ENCODE data around the gene C1orf35.

The C1orf35 gene

GRCh38 chr1:228145463-228146416, 42.6 kb upstream of the C1orf35 start:
- peaks cover 43% of the 10 kb centered on the region for H3K4me1 Mint-ChIP-seq
- no peak overlapping the region for H3K27ac Mint-ChIP-seq
- H3K9me3 Mint-ChIP-seq = no peaks in the 10 kb centered on the region
- H3K4me3 Mint-ChIP-seq = no peak overlapping the region
- ATAC-seq = no peak
- no peaks in the 10 kb centered on the region for H3K27me3 Mint-ChIP-seq
- peaks cover 10% of the 10 kb centered on the region for H3K36me3 Mint-ChIP-seq

- Mint-ChIP-seq H3K9me3 (no peaks in the 10 kb centered on the region), H3K27me3 (no peaks in the 10 kb centered on the region), H3K4me3 (peak overlapping the region; percentile 26), H3K4me1 (peaks cover 43% of the 10 kb centered on the region), H3K36me3 (peaks cover 10% of the 10 kb centered on the region), H3K27ac (no peak overlapping the region)
- no peak for ATAC-seq
Measured at GRCh38 chr1:228144993-228145343, 41.8 kb upstream of the C1orf35 start.

- Mint-ChIP-seq H3K4me1 (peaks cover 43% of the 10 kb centered on the region), H3K9me3 (no peaks in the 10 kb centered on the region), H3K27ac (no peak overlapping the region), H3K27me3 (no peaks in the 10 kb centered on the region), H3K4me3 (peak overlapping the region; percentile 26), H3K36me3 (peaks cover 10% of the 10 kb centered on the region)
- ATAC-seq = no peak
Measured at GRCh38 chr1:228144193-228144992, 41.3 kb upstream of the C1orf35 start.

GRCh38 chr1:228143480-228144192, 40.5 kb upstream of the C1orf35 start:
- Mint-ChIP-seq H3K4me3 (no peak overlapping the region), H3K27ac (peak overlapping the region; percentile 17), H3K9me3 (no peaks in the 10 kb centered on the region), H3K36me3 (peaks cover 10% of the 10 kb centered on the region), H3K27me3 (no peaks in the 10 kb centered on the region), H3K4me1 (peaks cover 47% of the 10 kb centered on the region)
- no peak for ATAC-seq

- Mint-ChIP-seq H3K27ac (peak overlapping the region; percentile 17), H3K4me1 (peaks cover 55% of the 10 kb centered on the region)
Measured at GRCh38 chr1:228142701-228143136, 39.6 kb upstream of the C1orf35 start.

GRCh38 chr1:228142155-228142691, 39.1 kb upstream of the C1orf35 start:
- Mint-ChIP-seq H3K36me3 (peaks cover 10% of the 10 kb centered on the region), H3K27me3 (no peaks in the 10 kb centered on the region)

More at GRCh38 chr1:228142701-228143136, 39.6 kb upstream of the C1orf35 start:
- Mint-ChIP-seq H3K36me3 (peaks cover 10% of the 10 kb centered on the region), H3K9me3 (no peaks in the 10 kb centered on the region), H3K4me3 (peak overlapping the region; percentile 71), H3K27me3 (no peaks in the 10 kb centered on the region)
- ATAC-seq = no peak

GRCh38 chr1:228141226-228142044, 38.3 kb upstream of the C1orf35 start:
- H3K36me3 Mint-ChIP-seq = peaks cover 10% of the 10 kb centered on the region
- peaks cover 63% of the 10 kb centered on the region for H3K4me1 Mint-ChIP-seq
- no peaks in the 10 kb centered on the region for H3K9me3 Mint-ChIP-seq
- no peak for ATAC-seq
- H3K27ac Mint-ChIP-seq = peak overlapping the region; percentile 58
- peak overlapping the region; percentile 71 for H3K4me3 Mint-ChIP-seq
- no peaks in the 10 kb centered on the region for H3K27me3 Mint-ChIP-seq

More at GRCh38 chr1:228142155-228142691, 39.1 kb upstream of the C1orf35 start:
- peaks cover 59% of the 10 kb centered on the region for H3K4me1 Mint-ChIP-seq
- no peak overlapping the region for H3K27ac Mint-ChIP-seq
- peak overlapping the region; percentile 71 for H3K4me3 Mint-ChIP-seq
- H3K9me3 Mint-ChIP-seq = no peaks in the 10 kb centered on the region
- no peak for ATAC-seq

GRCh38 chr1:228140724-228141225, 37.6 kb upstream of the C1orf35 start:
- H3K27me3 Mint-ChIP-seq = no peaks in the 10 kb centered on the region
- H3K4me3 Mint-ChIP-seq = peak overlapping the region; percentile 71
- peaks cover 63% of the 10 kb centered on the region for H3K4me1 Mint-ChIP-seq
- ATAC-seq = no peak
- H3K9me3 Mint-ChIP-seq = no peaks in the 10 kb centered on the region
- H3K27ac Mint-ChIP-seq = peak overlapping the region; percentile 58
- H3K36me3 Mint-ChIP-seq = peaks cover 10% of the 10 kb centered on the region

- H3K4me1 Mint-ChIP-seq = peaks cover 63% of the 10 kb centered on the region
- H3K9me3 Mint-ChIP-seq = no peaks in the 10 kb centered on the region
- H3K4me3 Mint-ChIP-seq = peak within 1 kb of the TSS; percentile 71
- H3K36me3 Mint-ChIP-seq = peaks cover 10% of the 10 kb centered on the region
- peak; percentile 98 for ATAC-seq
- H3K27me3 Mint-ChIP-seq = no peaks in the 10 kb centered on the region
- peak within 1 kb of the TSS; percentile 58 for H3K27ac Mint-ChIP-seq
Measured at GRCh38 chr1:228139931-228140723, 37.0 kb upstream of the C1orf35 start, which contains the start of gene GUK1. GUK1 (plus strand) TSS chr1:228140279; CDS start chr1:228140303, 24 bp downstream.

- peak overlapping the region; percentile 71 for H3K4me3 Mint-ChIP-seq
- no peak for ATAC-seq
- H3K36me3 Mint-ChIP-seq = peaks cover 10% of the 10 kb centered on the region
- H3K4me1 Mint-ChIP-seq = peaks cover 57% of the 10 kb centered on the region
- H3K9me3 Mint-ChIP-seq = no peaks in the 10 kb centered on the region
- peak overlapping the region; percentile 58 for H3K27ac Mint-ChIP-seq
- peaks cover 6% of the 10 kb centered on the region for H3K27me3 Mint-ChIP-seq
Measured at GRCh38 chr1:228139406-228139930, 36.3 kb upstream of the C1orf35 start.

- no peak for ATAC-seq
Measured at GRCh38 chr1:228136901-228137300, 33.8 kb upstream of the C1orf35 start.

GRCh38 chr1:228134591-228134990, 31.5 kb upstream of the C1orf35 start:
- peaks cover 8% of the 10 kb centered on the region for H3K27me3 Mint-ChIP-seq
- no peak overlapping the region for H3K27ac Mint-ChIP-seq

More at GRCh38 chr1:228136901-228137300, 33.8 kb upstream of the C1orf35 start:
- no peaks in the 10 kb centered on the region for H3K36me3 Mint-ChIP-seq
- H3K9me3 Mint-ChIP-seq = no peaks in the 10 kb centered on the region
- no peak overlapping the region for H3K4me3 Mint-ChIP-seq
- peaks cover 8% of the 10 kb centered on the region for H3K27me3 Mint-ChIP-seq
- H3K27ac Mint-ChIP-seq = peak overlapping the region; percentile 57
- H3K4me1 Mint-ChIP-seq = peaks cover 32% of the 10 kb centered on the region

GRCh38 chr1:228131766-228132165, 28.6 kb upstream of the C1orf35 start:
- H3K36me3 Mint-ChIP-seq = no peaks in the 10 kb centered on the region
- H3K9me3 Mint-ChIP-seq = no peaks in the 10 kb centered on the region
- H3K27me3 Mint-ChIP-seq = peaks cover 8% of the 10 kb centered on the region
- ATAC-seq = no peak
- no peak overlapping the region for H3K4me3 Mint-ChIP-seq
- peaks cover 9% of the 10 kb centered on the region for H3K4me1 Mint-ChIP-seq
- no peak overlapping the region for H3K27ac Mint-ChIP-seq

More at GRCh38 chr1:228134591-228134990, 31.5 kb upstream of the C1orf35 start:
- Mint-ChIP-seq H3K36me3 (no peaks in the 10 kb centered on the region), H3K4me3 (no peak overlapping the region), H3K4me1 (peaks cover 29% of the 10 kb centered on the region), H3K9me3 (no peaks in the 10 kb centered on the region)
- no peak for ATAC-seq

Data from stimulated activated memory B cell treated with anti-CD40 and anti-IgM and Interleukin-4, amounts not matched to agents 10 μg/mL and 1 μg/mL and 100 μg/mL, for 72 hours (primary cell).